Measurements from ENCODE around the gene MAN1A2.

Gene MAN1A2

GRCh38 chr1:117387060-117387633 is 19.9 kb downstream of the MAN1A2 start:
- no peak overlapping the region for H3K9ac ChIP-seq (ENCODE audit: low read depth, low read length)
- H3K4me1 ChIP-seq (ENCODE audit: insufficient read depth, low read length): no peaks in the 10 kb centered on the region
- H3K4me3 ChIP-seq (ENCODE audit: low read length): no peak overlapping the region
- no peaks in the 10 kb centered on the region for H3K36me3 ChIP-seq (ENCODE audit: insufficient read depth, low read depth, low read length)
- H3K27ac ChIP-seq (ENCODE audit: low read length): no peak overlapping the region
- 0 out of 2 replicates have a peak, but pooled peaks cover 3% of the 10 kb centered on the region for H3K9me3 ChIP-seq (ENCODE audit: insufficient read depth, low read depth, low read length)
- no peaks in the 10 kb centered on the region for H3K27me3 ChIP-seq (ENCODE audit: insufficient read depth, low read length)

GRCh38 chr1:117388328-117388727 is 21.1 kb downstream of the MAN1A2 start:
- no peak overlapping the region for H3K4me3 ChIP-seq (ENCODE audit: low read length)

DNA sequence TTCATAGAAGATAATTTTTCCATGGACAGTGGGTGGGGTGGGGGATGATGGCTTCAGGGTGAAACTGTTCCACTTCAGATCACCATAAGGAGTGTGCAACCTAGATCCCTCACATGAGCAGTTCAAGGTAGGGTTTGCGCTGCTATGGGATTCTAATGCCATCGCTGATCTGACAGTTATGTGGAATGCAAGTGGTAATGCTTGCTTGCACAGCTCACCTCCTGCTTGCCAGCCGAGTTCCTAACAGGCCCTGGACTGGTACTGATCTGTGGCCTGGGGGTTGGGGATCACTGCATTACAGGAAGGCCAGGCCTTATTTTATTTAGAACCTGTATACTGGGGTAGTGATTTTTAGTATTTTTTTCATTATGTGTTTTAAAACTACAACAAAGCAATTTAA is 22.0 kb downstream of the MAN1A2 start:
- no peaks in the 10 kb centered on the region for H3K4me1 ChIP-seq (ENCODE audit: insufficient read depth, low read length)
- no peaks in the 10 kb centered on the region for H3K27me3 ChIP-seq (ENCODE audit: insufficient read depth, low read length)
- H3K9ac ChIP-seq (ENCODE audit: low read depth, low read length): no peak overlapping the region
- H3K36me3 ChIP-seq (ENCODE audit: insufficient read depth, low read depth, low read length): no peaks in the 10 kb centered on the region
- no peak overlapping the region for H3K27ac ChIP-seq (ENCODE audit: low read length)
- no peak overlapping the region for H3K4me3 ChIP-seq (ENCODE audit: low read length)
- H3K9me3 ChIP-seq (ENCODE audit: insufficient read depth, low read depth, low read length): no peaks in the 10 kb centered on the region

More at GRCh38 chr1:117388328-117388727, 21.1 kb downstream of the MAN1A2 start:
- Histone ChIP-seq H3K9ac (ENCODE audit: low read depth, low read length) (no peak overlapping the region), H3K4me1 (ENCODE audit: insufficient read depth, low read length) (no peaks in the 10 kb centered on the region), H3K36me3 (ENCODE audit: insufficient read depth, low read depth, low read length) (no peaks in the 10 kb centered on the region), H3K9me3 (ENCODE audit: insufficient read depth, low read depth, low read length) (0 out of 2 replicates have a peak, but pooled peaks cover 1% of the 10 kb centered on the region), H3K27me3 (ENCODE audit: insufficient read depth, low read length) (no peaks in the 10 kb centered on the region), H3K27ac (ENCODE audit: low read length) (no peak overlapping the region)

DNA sequence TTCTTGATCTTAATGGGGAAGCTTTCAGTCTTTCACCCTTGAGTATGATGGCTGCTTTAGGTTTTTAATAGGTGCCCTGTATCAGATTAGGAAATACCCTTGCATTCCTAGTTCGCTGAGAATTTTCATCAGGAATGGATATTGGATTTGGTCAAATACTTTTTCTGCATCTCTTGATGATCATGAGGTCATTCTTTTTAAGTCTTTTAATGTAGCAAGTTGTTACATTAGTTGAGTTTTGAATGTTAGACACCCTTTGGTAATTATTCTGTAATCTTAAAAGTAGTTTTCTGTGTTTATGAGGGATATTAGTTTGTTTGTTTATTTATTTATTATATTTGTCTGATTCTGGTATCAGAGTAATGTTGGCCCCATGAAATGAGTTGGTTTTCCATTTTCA is 22.5 kb downstream of the MAN1A2 start:
- no peaks in the 10 kb centered on the region for H3K36me3 ChIP-seq (ENCODE audit: insufficient read depth, low read depth, low read length)
- no peaks in the 10 kb centered on the region for H3K9me3 ChIP-seq (ENCODE audit: insufficient read depth, low read depth, low read length)
- no peak overlapping the region for H3K4me3 ChIP-seq (ENCODE audit: low read length)
- no peak overlapping the region for H3K9ac ChIP-seq (ENCODE audit: low read depth, low read length)
- H3K27ac ChIP-seq (ENCODE audit: low read length): no peak overlapping the region
- no peaks in the 10 kb centered on the region for H3K27me3 ChIP-seq (ENCODE audit: insufficient read depth, low read length)
- no peaks in the 10 kb centered on the region for H3K4me1 ChIP-seq (ENCODE audit: insufficient read depth, low read length)

DNA sequence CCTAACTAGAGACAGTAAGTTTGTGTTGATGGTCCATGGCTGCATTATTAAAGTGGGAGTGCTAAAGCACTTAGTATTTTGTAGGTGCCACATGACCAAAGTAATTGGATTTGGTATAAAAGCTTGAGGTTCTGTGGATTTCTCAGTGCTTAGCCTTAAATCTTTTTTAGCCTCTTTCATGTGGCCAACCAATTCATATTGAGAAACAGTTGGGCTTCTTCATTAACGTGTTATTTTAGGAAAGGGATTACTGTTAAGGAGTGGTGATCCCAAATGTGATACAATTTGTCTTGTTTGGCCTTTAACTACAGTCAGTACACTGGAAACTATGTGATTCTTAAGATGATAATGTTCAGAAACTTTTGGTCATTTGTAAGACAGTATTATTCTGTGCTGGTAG is 25.5 kb downstream of the MAN1A2 start:
- Histone ChIP-seq H3K4me1 (ENCODE audit: insufficient read depth, low read length) (no peaks in the 10 kb centered on the region), H3K36me3 (ENCODE audit: insufficient read depth, low read depth, low read length) (no peaks in the 10 kb centered on the region), H3K4me3 (ENCODE audit: low read length) (no peak overlapping the region), H3K9me3 (ENCODE audit: insufficient read depth, low read depth, low read length) (no peaks in the 10 kb centered on the region), H3K27ac (ENCODE audit: low read length) (no peak overlapping the region), H3K9ac (ENCODE audit: low read depth, low read length) (no peak overlapping the region), H3K27me3 (ENCODE audit: insufficient read depth, low read length) (no peaks in the 10 kb centered on the region)

DNA sequence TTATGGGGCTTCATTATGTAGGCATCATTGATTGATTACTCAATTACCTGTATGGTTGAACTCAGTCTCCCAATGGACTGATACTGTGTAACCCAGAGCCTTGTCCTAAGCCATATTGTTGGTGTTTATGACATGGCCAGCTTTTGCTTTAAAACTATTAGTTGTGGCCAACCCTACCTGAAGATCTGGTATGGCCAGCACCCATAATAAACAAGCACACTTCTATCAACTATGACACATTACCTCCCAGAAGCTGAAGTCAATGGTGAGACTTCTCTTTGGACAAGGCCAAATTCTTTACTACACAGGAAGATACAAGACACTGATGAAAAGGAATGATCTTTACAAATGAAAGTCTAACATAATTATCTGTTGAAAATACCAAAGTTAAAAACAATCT is 28.8 kb downstream of the MAN1A2 start:
- H3K9ac ChIP-seq (ENCODE audit: low read depth, low read length): no peak overlapping the region
- H3K4me3 ChIP-seq (ENCODE audit: low read length): no peak overlapping the region
- H3K9me3 ChIP-seq (ENCODE audit: insufficient read depth, low read depth, low read length): no peaks in the 10 kb centered on the region
- no peaks in the 10 kb centered on the region for H3K36me3 ChIP-seq (ENCODE audit: insufficient read depth, low read depth, low read length)
- no peak overlapping the region for H3K27ac ChIP-seq (ENCODE audit: low read length)
- no peaks in the 10 kb centered on the region for H3K27me3 ChIP-seq (ENCODE audit: insufficient read depth, low read length)
- H3K4me1 ChIP-seq (ENCODE audit: insufficient read depth, low read length): no peaks in the 10 kb centered on the region

DNA sequence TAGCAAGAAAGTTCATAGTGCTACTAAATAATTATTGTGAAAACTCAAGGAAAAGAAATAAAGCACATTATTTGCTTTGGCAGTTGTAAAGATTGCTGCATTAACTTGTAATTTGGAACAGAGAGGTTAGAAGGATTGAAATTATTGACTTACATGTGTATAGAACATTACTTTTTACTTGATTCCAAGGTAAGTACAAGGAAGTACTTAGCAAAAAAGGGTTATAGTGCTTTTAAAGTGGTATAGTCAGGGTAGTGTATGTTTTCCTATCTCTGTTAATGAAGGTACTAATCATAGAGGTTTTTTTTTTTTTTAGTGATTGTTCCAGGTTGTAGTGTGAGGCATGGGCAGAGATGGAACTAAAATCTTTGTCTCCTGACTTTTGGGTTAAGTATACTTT is 29.4 kb downstream of the MAN1A2 start:
- Histone ChIP-seq H3K4me1 (ENCODE audit: insufficient read depth, low read length) (no peaks in the 10 kb centered on the region), H3K9ac (ENCODE audit: low read depth, low read length) (no peak overlapping the region), H3K27ac (ENCODE audit: low read length) (no peak overlapping the region), H3K36me3 (ENCODE audit: insufficient read depth, low read depth, low read length) (no peaks in the 10 kb centered on the region), H3K9me3 (ENCODE audit: insufficient read depth, low read depth, low read length) (no peaks in the 10 kb centered on the region), H3K4me3 (ENCODE audit: low read length) (no peak overlapping the region), H3K27me3 (ENCODE audit: insufficient read depth, low read length) (no peaks in the 10 kb centered on the region)

DNA sequence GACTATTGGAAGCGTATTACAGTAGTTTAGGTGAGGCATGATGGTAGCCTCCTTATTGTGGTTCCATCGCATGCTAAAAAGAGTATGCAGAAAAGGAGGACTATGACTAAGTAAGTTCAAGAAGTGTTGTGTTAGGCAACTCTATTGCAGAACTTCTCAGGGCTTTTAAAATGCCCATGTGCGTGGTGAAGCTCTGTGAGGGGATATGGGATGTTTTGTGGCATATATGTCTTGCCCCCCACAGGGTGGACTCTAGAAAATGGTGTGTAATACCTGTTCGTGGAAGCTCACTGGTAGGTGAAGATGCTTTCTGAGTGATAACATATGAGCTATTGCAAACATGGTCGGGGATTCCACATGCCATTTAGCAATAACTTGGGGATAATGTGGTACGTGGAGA is 31.7 kb downstream of the MAN1A2 start:
- Histone ChIP-seq H3K27me3 (ENCODE audit: insufficient read depth, low read length) (no peaks in the 10 kb centered on the region), H3K4me1 (ENCODE audit: insufficient read depth, low read length) (no peaks in the 10 kb centered on the region), H3K4me3 (ENCODE audit: low read length) (no peak overlapping the region), H3K27ac (ENCODE audit: low read length) (no peak overlapping the region), H3K9me3 (ENCODE audit: insufficient read depth, low read depth, low read length) (peaks cover 10% of the 10 kb centered on the region), H3K36me3 (ENCODE audit: insufficient read depth, low read depth, low read length) (peaks cover 8% of the 10 kb centered on the region; the same call in 1 of the 2 replicates), H3K9ac (ENCODE audit: low read depth, low read length) (no peak overlapping the region)

DNA sequence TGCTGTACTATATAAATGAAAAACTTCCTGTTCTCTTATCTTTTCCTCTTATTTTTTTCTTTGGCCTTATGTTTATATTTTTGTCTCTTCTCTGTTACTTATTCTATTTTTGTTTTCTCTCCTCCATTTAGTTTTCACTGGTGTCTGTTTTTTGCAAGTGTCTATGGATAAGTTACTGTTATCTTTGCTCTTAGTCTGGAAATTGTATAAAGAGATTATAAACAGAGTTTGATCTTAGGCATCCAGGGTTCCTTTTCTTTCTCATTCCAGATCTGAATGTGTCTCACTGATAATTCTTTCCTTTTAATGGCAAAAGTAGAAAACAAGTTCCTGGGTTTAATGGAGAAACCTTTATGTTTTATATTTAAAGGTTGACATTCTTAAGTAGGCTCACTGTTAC is 34.5 kb downstream of the MAN1A2 start:
- Histone ChIP-seq H3K9ac (ENCODE audit: low read depth, low read length) (no peak overlapping the region), H3K4me3 (ENCODE audit: low read length) (no peak overlapping the region), H3K27me3 (ENCODE audit: insufficient read depth, low read length) (no peaks in the 10 kb centered on the region), H3K9me3 (ENCODE audit: insufficient read depth, low read depth, low read length) (peaks cover 10% of the 10 kb centered on the region), H3K4me1 (ENCODE audit: insufficient read depth, low read length) (no peaks in the 10 kb centered on the region), H3K27ac (ENCODE audit: low read length) (no peak overlapping the region), H3K36me3 (ENCODE audit: insufficient read depth, low read depth, low read length) (peaks cover 9% of the 10 kb centered on the region; the same call in 1 of the 2 replicates)

- H3K36me3 ChIP-seq (ENCODE audit: insufficient read depth, low read depth, low read length): peaks cover 9% of the 10 kb centered on the region; the same call in 1 of the 2 replicates
- no peaks in the 10 kb centered on the region for H3K4me1 ChIP-seq (ENCODE audit: insufficient read depth, low read length)
- H3K9me3 ChIP-seq (ENCODE audit: insufficient read depth, low read depth, low read length): peaks cover 10% of the 10 kb centered on the region
- H3K9ac ChIP-seq (ENCODE audit: low read depth, low read length): no peak overlapping the region
- H3K27ac ChIP-seq (ENCODE audit: low read length): no peak overlapping the region
- no peak overlapping the region for H3K4me3 ChIP-seq (ENCODE audit: low read length)
- no peaks in the 10 kb centered on the region for H3K27me3 ChIP-seq (ENCODE audit: insufficient read depth, low read length)
Observed at GRCh38 chr1:117403597-117403996, 36.3 kb downstream of the MAN1A2 start.

DNA sequence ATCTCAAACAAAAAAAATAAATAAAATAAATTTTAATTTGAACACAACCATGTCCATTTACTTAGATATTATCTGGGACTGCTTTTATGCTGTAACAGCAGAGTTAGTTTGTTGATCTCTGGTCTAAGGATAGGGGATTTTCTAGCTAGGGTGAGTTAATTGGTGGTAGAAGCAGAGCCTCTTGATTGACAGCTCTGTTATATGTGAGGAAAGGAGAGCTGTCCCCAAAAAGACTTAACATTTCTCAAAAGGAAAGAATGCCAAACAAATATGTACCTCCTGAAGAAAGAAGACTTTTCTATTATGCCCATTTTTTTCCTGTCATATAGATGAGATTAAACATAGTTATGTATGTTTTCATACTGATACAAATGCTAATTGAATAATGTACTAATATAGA is 37.8 kb downstream of the MAN1A2 start:
- H3K4me3 ChIP-seq (ENCODE audit: low read length): no peak overlapping the region
- no peak overlapping the region for H3K27ac ChIP-seq (ENCODE audit: low read length)
- H3K9ac ChIP-seq (ENCODE audit: low read depth, low read length): no peak overlapping the region
- H3K4me1 ChIP-seq (ENCODE audit: insufficient read depth, low read length): no peaks in the 10 kb centered on the region
- H3K9me3 ChIP-seq (ENCODE audit: insufficient read depth, low read depth, low read length): peaks cover 10% of the 10 kb centered on the region
- no peaks in the 10 kb centered on the region for H3K27me3 ChIP-seq (ENCODE audit: insufficient read depth, low read length)
- peaks cover 9% of the 10 kb centered on the region; the same call in 1 of the 2 replicates for H3K36me3 ChIP-seq (ENCODE audit: insufficient read depth, low read depth, low read length)

DNA sequence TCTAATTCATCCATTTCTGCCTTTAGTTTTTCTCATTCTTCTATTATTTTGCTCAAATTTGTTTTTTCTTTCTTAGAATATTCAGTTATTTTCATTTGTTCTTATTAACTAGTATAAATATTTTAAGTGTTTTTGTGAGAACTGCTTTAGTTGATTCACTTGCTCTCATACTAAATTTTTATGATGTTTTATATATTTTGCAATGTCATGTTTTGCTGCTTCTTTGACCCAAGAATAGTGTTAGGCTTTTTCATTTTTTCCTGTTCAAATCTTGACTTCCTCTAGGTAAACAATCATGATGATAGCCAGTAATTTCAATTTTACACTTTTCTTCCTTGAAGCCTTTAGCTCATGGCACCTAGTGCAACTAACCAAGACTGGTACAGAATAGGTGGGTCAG is 45.2 kb downstream of the MAN1A2 start:
- no peaks in the 10 kb centered on the region for H3K9me3 ChIP-seq (ENCODE audit: insufficient read depth, low read depth, low read length)
- H3K36me3 ChIP-seq (ENCODE audit: insufficient read depth, low read depth, low read length): no peaks in the 10 kb centered on the region
- H3K4me3 ChIP-seq (ENCODE audit: low read length): no peak overlapping the region
- H3K27me3 ChIP-seq (ENCODE audit: insufficient read depth, low read length): no peaks in the 10 kb centered on the region
- H3K9ac ChIP-seq (ENCODE audit: low read depth, low read length): no peak overlapping the region
- H3K4me1 ChIP-seq (ENCODE audit: insufficient read depth, low read length): peaks cover 10% of the 10 kb centered on the region
- H3K27ac ChIP-seq (ENCODE audit: low read length): no peak overlapping the region

Data from iPS-20b (cell line).